Measurements from ENCODE around the gene EPN1.

EPN1 gene

DNA sequence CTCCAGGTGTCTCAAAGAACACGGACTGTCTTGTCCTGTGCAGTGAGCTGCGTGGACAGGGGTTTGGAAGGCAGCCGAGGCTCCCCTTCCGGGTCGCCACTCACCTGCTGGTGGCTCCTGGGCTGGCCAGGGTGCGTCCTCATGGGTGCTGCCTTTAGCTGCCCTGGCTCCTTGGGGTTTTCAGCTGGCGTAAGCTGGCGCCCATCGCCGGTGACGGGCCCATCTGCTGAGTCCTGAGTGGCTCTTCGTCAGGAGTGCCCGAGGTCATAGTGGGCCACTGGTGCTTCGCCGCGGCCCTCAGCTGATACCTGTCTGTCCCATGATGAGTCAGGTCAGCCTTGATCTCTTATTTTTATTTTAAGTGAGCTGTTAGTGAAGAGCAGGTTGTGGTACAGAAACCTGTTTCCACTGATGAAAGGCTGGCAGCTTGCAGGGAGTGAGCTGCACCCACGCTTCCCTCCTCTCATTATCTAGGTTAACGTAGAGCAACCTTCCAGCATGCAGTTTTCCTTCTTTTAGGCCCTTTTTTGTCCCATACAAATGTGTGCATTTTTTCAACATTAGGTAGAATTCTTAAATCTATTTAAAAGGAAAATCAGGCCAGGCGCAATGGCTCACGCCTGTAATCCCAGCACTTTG lies 18.4 kb downstream of the EPN1 start:
- no peak overlapping the region for H3K4me3 ChIP-seq (ENCODE audit: low read depth, low read length)
- TF ChIP-seq, protein P1, sequence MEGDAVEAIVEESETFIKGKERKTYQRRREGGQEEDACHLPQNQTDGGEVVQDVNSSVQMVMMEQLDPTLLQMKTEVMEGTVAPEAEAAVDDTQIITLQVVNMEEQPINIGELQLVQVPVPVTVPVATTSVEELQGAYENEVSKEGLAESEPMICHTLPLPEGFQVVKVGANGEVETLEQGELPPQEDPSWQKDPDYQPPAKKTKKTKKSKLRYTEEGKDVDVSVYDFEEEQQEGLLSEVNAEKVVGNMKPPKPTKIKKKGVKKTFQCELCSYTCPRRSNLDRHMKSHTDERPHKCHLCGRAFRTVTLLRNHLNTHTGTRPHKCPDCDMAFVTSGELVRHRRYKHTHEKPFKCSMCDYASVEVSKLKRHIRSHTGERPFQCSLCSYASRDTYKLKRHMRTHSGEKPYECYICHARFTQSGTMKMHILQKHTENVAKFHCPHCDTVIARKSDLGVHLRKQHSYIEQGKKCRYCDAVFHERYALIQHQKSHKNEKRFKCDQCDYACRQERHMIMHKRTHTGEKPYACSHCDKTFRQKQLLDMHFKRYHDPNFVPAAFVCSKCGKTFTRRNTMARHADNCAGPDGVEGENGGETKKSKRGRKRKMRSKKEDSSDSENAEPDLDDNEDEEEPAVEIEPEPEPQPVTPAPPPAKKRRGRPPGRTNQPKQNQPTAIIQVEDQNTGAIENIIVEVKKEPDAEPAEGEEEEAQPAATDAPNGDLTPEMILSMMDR (IDR thresholded peaks at IDR 0.05; ENCODE audit: low read depth, low read length), result no peak

DNA sequence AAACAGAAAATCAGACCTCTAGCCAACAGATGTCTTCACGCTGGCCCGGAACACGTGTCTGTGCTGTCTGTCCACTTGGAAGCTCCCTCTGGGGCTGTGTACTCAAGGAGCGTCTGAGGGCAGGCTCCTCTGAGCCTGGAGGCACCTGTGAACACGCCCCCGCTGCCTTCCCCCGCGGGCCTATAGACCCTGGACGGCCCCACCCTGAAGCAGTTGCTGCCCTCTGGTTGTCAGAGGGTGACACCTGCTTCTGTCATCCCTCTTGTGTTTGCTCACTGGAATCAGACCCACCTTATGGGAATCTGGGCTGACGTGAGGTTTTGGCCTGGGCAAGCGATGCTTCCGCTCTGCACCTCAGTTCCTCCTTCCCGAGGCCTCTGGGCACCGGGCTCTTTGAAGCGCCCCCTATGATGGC lies 19.2 kb downstream of the EPN1 start:
- TF ChIP-seq, protein P1 (IDR thresholded peaks at IDR 0.05; ENCODE audit: low read depth, low read length), result no peak
- no peak overlapping the region for H3K4me3 ChIP-seq (ENCODE audit: low read depth, low read length)

GRCh38 chr19:55694656-55695491 lies 19.8 kb downstream of the EPN1 start:
- TF ChIP-seq, protein P1 (IDR thresholded peaks at IDR 0.05; ENCODE audit: low read depth, low read length), result no peak
- H3K4me3 ChIP-seq (ENCODE audit: low read depth, low read length), result no peak overlapping the region

DNA sequence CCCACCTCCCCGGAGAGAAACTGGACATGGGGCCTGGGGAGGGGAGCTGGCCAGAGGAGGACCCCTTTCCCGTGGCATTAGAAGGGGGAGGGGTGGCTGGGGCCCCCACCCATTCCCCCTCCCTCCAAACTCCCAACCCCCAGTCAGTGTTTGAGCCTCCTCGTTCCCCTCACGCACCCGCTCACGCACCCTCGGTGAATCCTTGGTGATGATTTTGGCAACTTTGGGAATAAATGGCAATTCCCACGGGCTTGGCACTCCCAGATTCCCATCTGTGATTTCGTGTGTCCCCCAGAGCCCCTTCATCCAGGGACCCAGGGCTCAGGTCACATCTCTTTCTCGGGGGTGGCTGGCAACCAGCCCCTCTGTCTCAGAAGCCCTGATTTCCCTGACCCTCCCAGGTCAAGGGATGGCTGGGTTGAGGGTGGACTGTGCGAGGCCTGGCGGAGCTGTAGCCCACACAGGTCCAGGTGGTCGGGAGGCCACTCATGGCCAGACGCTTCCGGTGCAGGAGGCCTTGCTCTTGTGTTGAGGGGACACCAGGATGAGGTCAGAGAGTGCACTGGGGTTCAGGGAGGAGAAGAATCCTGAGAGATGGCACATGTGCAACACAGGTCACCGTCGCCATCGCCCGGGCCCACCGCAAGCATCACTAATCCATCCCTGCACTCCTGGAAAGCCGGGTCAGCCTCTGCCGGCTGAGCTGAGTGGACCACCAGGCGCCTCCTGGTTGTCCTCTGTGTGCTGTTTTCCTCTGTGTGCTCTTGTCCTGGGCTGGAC lies 20.7 kb downstream of the EPN1 start:
- TF ChIP-seq, protein P1 (IDR thresholded peaks at IDR 0.05; ENCODE audit: low read depth, low read length), result no peak

GRCh38 chr19:55696301-55697068 lies 21.5 kb downstream of the EPN1 start:
- no peak overlapping the region for H3K4me3 ChIP-seq (ENCODE audit: low read depth, low read length)
- TF ChIP-seq, protein P1 (IDR thresholded peaks at IDR 0.05; ENCODE audit: low read depth, low read length), result no peak

More for the DNA sequence above, 20.7 kb downstream of the EPN1 start:
- no peak overlapping the region for H3K4me3 ChIP-seq (ENCODE audit: low read depth, low read length)

- TF ChIP-seq, protein P1 (IDR thresholded peaks at IDR 0.05; ENCODE audit: low read depth, low read length), result no peak
- H3K4me3 ChIP-seq (ENCODE audit: low read depth, low read length), result no peak overlapping the region
These were observed 22.0 kb downstream of the EPN1 start for GRCh38 chr19:55697069-55697440.
